SU-DHL-6 (cell line): ENCODE data around the gene AREL1.

ENCODE experiments used
- H2AFZ ChIP-seq: fragments of 200-600 bp; sonication (generic); 2 replicates; pipeline ENCODE4 v1.6.1; 2014; ENCODE audit warnings: low read depth, mild to moderate bottlenecking, moderate library complexity, mixed read lengths, antibody characterized with exemption, low read length; ENCODE audit not compliant: severe bottlenecking
- H3F3A ChIP-seq: fragments of 200-600 bp; shearing (Covaris generic); 2 replicates; pipeline ENCODE4 v1.6.0; 2016; ENCODE audit warnings: antibody characterized with exemption, mild to moderate bottlenecking; ENCODE audit not compliant: insufficient read depth
- H3K27ac ChIP-seq: fragments of 200-600 bp; sonication (generic); 2 replicates; pipeline ENCODE4 v1.5.1; 2016; ENCODE audit warnings: low read depth, mild to moderate bottlenecking, low read length, moderate library complexity, mixed read lengths
- H3K27me3 ChIP-seq: fragments of 200-600 bp; sonication (generic), shearing (Covaris generic); 2 replicates; pipeline ENCODE4 v1.6.0; 2014; ENCODE audit warnings: mild to moderate bottlenecking, low read length
- H3K36me3 ChIP-seq: fragments of 200-600 bp; sonication (generic); 2 replicates; pipeline ENCODE4 v1.6.1; 2014; ENCODE audit warnings: mild to moderate bottlenecking, low read length, mixed read lengths
- H3K4me2 ChIP-seq: fragments of 300-600, 200-600 bp; shearing (Covaris generic), sonication (generic); 2 replicates; pipeline ENCODE4 v1.6.0; 2014; ENCODE audit warnings: low read length, low read depth, mild to moderate bottlenecking; ENCODE audit not compliant: poor library complexity, severe bottlenecking
- H3K4me3 ChIP-seq: fragments of 200-600 bp; sonication (generic); 2 replicates; pipeline ENCODE4 v1.5.1; 2014; ENCODE audit warnings: antibody characterized with exemption, low read length, mild to moderate bottlenecking, mixed read lengths; ENCODE audit not compliant: insufficient read depth, poor library complexity, severe bottlenecking
- H3K79me2 ChIP-seq: fragments of 200-600 bp; sonication (generic); 2 replicates; pipeline ENCODE4 v1.6.1; 2014; ENCODE audit warnings: mild to moderate bottlenecking, low read length, moderate library complexity; ENCODE audit not compliant: insufficient read depth
- H3K9ac ChIP-seq: fragments of 200-600 bp; sonication (generic); 2 replicates; pipeline ENCODE4 v1.7.0; 2014; ENCODE audit warnings: mild to moderate bottlenecking, low read length
- H3K9me2 ChIP-seq: fragments of 200-600 bp; sonication (generic); replicated peaks from 2 replicates; pipeline ENCODE4 v1.6.1; 2014; ENCODE audit warnings: low read length; ENCODE audit not compliant: insufficient read depth
- H3K9me3 ChIP-seq: fragments of 200-600 bp; sonication (generic); 2 replicates; pipeline ENCODE4 v1.6.1; 2014; ENCODE audit warnings: low read length, mixed read lengths; ENCODE audit not compliant: insufficient read depth
- H4K20me1 ChIP-seq: fragments of 200-600 bp; sonication (generic); 2 replicates; pipeline ENCODE4 v1.6.1; 2014; ENCODE audit warnings: low read depth, mild to moderate bottlenecking, antibody characterized with exemption, low read length, moderate library complexity, mixed read lengths
- EZH2phosphoT487 ChIP-seq: fragments of 200-600 bp; sonication (generic), shearing (Covaris generic); conservative IDR thresholded peaks from 2 replicates; pipeline ENCODE4 v1.6.1; 2018; ENCODE audit warnings: mild to moderate bottlenecking, antibody characterized with exemption, low read length, moderate library complexity, mixed read lengths
- TF ChIP-seq, protein P1 (sequence below): fragments of 200-600 bp; sonication (generic); IDR thresholded peaks from one replicate; pipeline ENCODE4 v1.5.1; 2017; ENCODE audit warnings: antibody characterized with exemption, mild to moderate bottlenecking, low read length, moderate library complexity; ENCODE audit not compliant: insufficient read depth, poor library complexity, severe bottlenecking

AREL1 gene

DNA sequence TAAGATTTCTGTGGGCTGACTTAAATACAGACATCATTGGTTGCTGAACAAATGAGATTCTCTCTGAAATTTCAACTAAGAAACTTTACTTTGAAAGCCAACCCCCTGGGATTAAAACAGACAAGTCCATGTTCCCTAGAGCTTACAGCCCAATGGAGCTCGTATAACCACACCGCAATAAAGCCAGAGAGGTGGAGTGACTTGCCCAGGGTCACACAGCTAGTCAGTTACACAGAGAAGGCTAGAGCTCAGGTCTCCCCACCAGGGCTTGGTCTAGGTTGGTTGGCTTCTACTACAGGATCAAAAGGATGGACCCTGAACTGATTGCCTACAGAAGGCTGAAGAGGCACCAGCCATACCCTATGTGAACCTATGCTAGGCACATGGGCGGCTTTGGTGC is 92.0 kb downstream of the AREL1 start:
- H3K27ac ChIP-seq = no peak overlapping the region
- no peak overlapping the region for H3K4me2 ChIP-seq
- no peak overlapping the region for H2AFZ ChIP-seq
- H3K4me3 ChIP-seq = no peak overlapping the region
- TF ChIP-seq, protein P1, sequence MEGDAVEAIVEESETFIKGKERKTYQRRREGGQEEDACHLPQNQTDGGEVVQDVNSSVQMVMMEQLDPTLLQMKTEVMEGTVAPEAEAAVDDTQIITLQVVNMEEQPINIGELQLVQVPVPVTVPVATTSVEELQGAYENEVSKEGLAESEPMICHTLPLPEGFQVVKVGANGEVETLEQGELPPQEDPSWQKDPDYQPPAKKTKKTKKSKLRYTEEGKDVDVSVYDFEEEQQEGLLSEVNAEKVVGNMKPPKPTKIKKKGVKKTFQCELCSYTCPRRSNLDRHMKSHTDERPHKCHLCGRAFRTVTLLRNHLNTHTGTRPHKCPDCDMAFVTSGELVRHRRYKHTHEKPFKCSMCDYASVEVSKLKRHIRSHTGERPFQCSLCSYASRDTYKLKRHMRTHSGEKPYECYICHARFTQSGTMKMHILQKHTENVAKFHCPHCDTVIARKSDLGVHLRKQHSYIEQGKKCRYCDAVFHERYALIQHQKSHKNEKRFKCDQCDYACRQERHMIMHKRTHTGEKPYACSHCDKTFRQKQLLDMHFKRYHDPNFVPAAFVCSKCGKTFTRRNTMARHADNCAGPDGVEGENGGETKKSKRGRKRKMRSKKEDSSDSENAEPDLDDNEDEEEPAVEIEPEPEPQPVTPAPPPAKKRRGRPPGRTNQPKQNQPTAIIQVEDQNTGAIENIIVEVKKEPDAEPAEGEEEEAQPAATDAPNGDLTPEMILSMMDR = no peak
- TF ChIP-seq EZH2phosphoT487 = no peak
- H3K9me2 ChIP-seq = no peaks in the 10 kb centered on the region
- H3K79me2 ChIP-seq = no peaks in the 10 kb centered on the region
- H4K20me1 ChIP-seq = no peaks in the 10 kb centered on the region
- H3K27me3 ChIP-seq = no peaks in the 10 kb centered on the region
- H3K9me3 ChIP-seq = no peaks in the 10 kb centered on the region
- H3F3A ChIP-seq = no peaks in the 10 kb centered on the region
- H3K9ac ChIP-seq = no peak overlapping the region
- H3K36me3 ChIP-seq = no peaks in the 10 kb centered on the region

DNA sequence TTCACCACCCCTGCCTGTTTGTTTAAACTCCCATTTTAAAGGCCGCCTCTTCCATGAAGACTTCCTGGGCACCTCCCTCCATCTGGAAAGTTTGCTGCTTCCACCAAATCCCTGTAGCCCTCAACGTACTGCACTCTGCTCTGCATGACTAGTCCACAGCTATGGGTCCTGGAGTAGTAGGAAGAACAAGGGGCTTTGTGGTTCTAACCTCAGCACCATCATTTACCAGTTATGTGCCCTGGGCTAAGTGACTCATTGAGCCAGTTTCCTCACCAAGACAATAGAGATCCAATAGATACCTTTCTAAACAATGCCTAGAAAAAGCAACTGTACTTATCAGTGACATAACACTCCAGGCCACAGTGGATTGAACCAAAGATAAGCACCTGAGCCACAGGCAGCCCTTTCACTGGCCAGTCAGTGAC is 92.4 kb downstream of the AREL1 start:
- Histone ChIP-seq H3K4me3 (no peak overlapping the region), H3K9me3 (no peaks in the 10 kb centered on the region), H3K36me3 (no peaks in the 10 kb centered on the region), H3K9me2 (no peaks in the 10 kb centered on the region), H3K79me2 (no peaks in the 10 kb centered on the region), H3K27me3 (no peaks in the 10 kb centered on the region), H4K20me1 (no peaks in the 10 kb centered on the region), H3K9ac (no peak overlapping the region), H3K27ac (no peak overlapping the region), H3F3A (no peaks in the 10 kb centered on the region), H2AFZ (no peak overlapping the region), H3K4me2 (no peak overlapping the region)
- no peak for TF ChIP-seq EZH2phosphoT487
- TF ChIP-seq, protein P1 = no peak

DNA sequence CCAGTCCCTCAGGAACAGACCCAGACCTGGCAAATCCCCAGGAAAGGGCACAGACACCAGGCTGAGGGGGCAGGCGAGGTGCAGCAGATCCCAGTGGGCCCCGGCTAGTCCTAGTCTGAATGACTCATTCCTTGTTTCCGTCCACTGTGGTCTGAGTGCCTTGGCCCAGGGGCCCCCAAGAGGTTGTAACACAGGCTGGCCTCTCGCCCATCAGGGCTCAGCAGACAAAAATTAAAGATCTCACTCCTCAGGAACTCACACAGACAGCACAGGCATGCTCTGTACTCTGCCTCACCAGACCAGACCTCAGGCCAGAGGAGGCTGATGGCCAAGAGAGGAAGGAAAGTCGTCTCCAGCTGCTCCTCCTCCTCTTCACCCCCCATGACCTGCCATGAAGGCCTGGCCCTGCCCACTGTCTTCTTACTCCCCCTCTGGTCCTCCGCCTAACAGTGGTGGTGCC is 93.2 kb downstream of the AREL1 start:
- no peaks in the 10 kb centered on the region for H3K79me2 ChIP-seq
- H2AFZ ChIP-seq = no peak overlapping the region
- H3K36me3 ChIP-seq = no peaks in the 10 kb centered on the region
- H3K4me2 ChIP-seq = no peak overlapping the region
- H3F3A ChIP-seq = no peaks in the 10 kb centered on the region
- H4K20me1 ChIP-seq = no peaks in the 10 kb centered on the region
- H3K4me3 ChIP-seq = no peak overlapping the region
- no peaks in the 10 kb centered on the region for H3K27me3 ChIP-seq
- no peak overlapping the region for H3K9ac ChIP-seq
- no peaks in the 10 kb centered on the region for H3K9me2 ChIP-seq
- no peaks in the 10 kb centered on the region for H3K9me3 ChIP-seq
- TF ChIP-seq, protein P1 = no peak
- no peak for TF ChIP-seq EZH2phosphoT487
- H3K27ac ChIP-seq = no peak overlapping the region
